Measurements from ENCODE around the gene OR6C3. TPM values are rescaled to one million over a fixed set of nuclear protein-coding genes. Genes with fewer than 3 reads are reported as not detected.

OR6C3 gene
- polyA plus RNA-seq, 1 experiment: not detected

DNA sequence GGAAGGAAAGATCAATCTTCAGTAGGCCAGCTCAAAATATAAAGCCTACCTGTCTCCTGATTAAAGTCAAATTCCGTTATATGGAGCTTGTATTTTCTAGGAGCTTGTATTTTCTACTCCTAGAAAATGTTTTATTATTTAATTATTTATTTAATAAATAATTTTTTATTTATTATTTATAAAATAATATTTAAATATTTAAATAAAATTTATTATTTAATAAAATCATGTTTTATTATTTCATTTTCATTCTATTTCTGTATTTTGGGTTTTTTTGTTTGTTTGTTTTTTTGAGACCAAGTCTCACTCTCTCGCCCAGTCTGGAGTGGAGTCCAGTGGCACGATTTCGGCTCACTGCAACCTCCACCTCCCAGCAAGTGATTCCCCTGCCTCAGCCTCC, 42.0 kb downstream of the OR6C3 start:
- POLR2A ChIA-PET: no interaction called here
- Histone ChIP-seq H3K36me3 (ENCODE audit: control insufficient read depth, insufficient read depth, low read length) (no peaks in the 10 kb centered on the region), H3K4me3 (ENCODE audit: low read depth, low read length) (no peak overlapping the region), H3K27me3 (ENCODE audit: control insufficient read depth, insufficient read depth, low read length) (no peaks in the 10 kb centered on the region)
- no peak for DNase-seq (ENCODE audit: low read depth)
- CTCF ChIA-PET: no interaction called here
- TF ChIP-seq, protein P1, sequence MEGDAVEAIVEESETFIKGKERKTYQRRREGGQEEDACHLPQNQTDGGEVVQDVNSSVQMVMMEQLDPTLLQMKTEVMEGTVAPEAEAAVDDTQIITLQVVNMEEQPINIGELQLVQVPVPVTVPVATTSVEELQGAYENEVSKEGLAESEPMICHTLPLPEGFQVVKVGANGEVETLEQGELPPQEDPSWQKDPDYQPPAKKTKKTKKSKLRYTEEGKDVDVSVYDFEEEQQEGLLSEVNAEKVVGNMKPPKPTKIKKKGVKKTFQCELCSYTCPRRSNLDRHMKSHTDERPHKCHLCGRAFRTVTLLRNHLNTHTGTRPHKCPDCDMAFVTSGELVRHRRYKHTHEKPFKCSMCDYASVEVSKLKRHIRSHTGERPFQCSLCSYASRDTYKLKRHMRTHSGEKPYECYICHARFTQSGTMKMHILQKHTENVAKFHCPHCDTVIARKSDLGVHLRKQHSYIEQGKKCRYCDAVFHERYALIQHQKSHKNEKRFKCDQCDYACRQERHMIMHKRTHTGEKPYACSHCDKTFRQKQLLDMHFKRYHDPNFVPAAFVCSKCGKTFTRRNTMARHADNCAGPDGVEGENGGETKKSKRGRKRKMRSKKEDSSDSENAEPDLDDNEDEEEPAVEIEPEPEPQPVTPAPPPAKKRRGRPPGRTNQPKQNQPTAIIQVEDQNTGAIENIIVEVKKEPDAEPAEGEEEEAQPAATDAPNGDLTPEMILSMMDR (IDR thresholded peaks at IDR 0.05; ENCODE audit: insufficient read depth, low read depth, low read length): no peak

Other genes with a start within 250 kb of the OR6C3 start
- not detected in 2 replicates for gene OR9K2, start 204.3 kb upstream of the OR6C3 start, polyA plus RNA-seq (2011; rRNA removed)
- not detected in 2 replicates for gene OR10A7, start 109.7 kb upstream of the OR6C3 start, polyA plus RNA-seq (2011; rRNA removed)
- gene OR6C74, start 86.1 kb upstream of the OR6C3 start, polyA plus RNA-seq (2011; rRNA removed): not detected in 2 replicates
- gene OR6C6, start 34.2 kb upstream of the OR6C3 start, polyA plus RNA-seq (2011; rRNA removed): not detected in 2 replicates
- gene OR6C1, start 16.4 kb upstream of the OR6C3 start, polyA plus RNA-seq (2011; rRNA removed): not detected in 2 replicates
- gene OR6C75, start 32.2 kb downstream of the OR6C3 start, polyA plus RNA-seq (2011; rRNA removed): not detected in 2 replicates
- not detected in 2 replicates for gene OR6C65, start 69.8 kb downstream of the OR6C3 start, polyA plus RNA-seq (2011; rRNA removed)
- gene OR6C76, start 95.5 kb downstream of the OR6C3 start, polyA plus RNA-seq (2011; rRNA removed): not detected in 2 replicates
- gene OR6C2, start 113.3 kb downstream of the OR6C3 start, polyA plus RNA-seq (2011; rRNA removed): not detected in 2 replicates
- not detected in 2 replicates for gene OR6C70, start 139.4 kb downstream of the OR6C3 start, polyA plus RNA-seq (2011; rRNA removed)
- gene OR6C68, start 161.6 kb downstream of the OR6C3 start, polyA plus RNA-seq (2011; rRNA removed): not detected in 2 replicates
- not detected in 2 replicates for gene OR6C4, start 218.9 kb downstream of the OR6C3 start, polyA plus RNA-seq (2011; rRNA removed)
- gene OR2AP1, start 241.7 kb downstream of the OR6C3 start, polyA plus RNA-seq (2011; rRNA removed): not detected in 2 replicates

Data from BJ (cell line).